Panc1 (cell line): ENCODE data around the gene GDE1. TPM values are rescaled to one million over a fixed set of nuclear protein-coding genes. Genes with fewer than 3 reads are reported as not detected.

Source experiments
- ATAC-seq: fragments of 200-7000 bp; cut with Tn5 transposase; 2 replicates; pipeline ENCODE4 v1.9.1; 2020; ENCODE audit warnings: mild to moderate bottlenecking, moderate library complexity
- BruUV-seq: library from RNA; stranded (reverse); fragments of 400-500 nt; replicated peaks from 2 replicates; lab custom pipeline; 2021; lab: Mats Ljungman, UMichigan
- CTCF ChIA-PET: fragments of 300-600 bp; sonication (Branson Sonifier 250); formaldehyde crosslinking; loops from one replicate; lab custom pipeline; 2022; ENCODE audit warnings: antibody characterized with exemption; lab: Charles Lee
- POLR2A ChIA-PET: fragments of 300-600 bp; sonication (Branson Sonifier 250); formaldehyde crosslinking; loops from one replicate; lab custom pipeline; 2022; ENCODE audit warnings: antibody characterized with exemption; lab: Charles Lee
- DNase-seq: peaks from one replicate; pipeline ENCODE4 v3.0.0-alpha.2; 2010; ENCODE audit warnings: low read depth, low spot score
- H3K27ac ChIP-seq: 2 replicates; pipeline ENCODE4 v1.5.1; 2011; ENCODE audit warnings: mild to moderate bottlenecking, low read length, inconsistent platforms
- H3K27me3 ChIP-seq: fragments of 200-500 bp; sonication (Bioruptor generic); 2 replicates; pipeline ENCODE4 v1.6.0; 2014; ENCODE audit warnings: low read length, inconsistent platforms; ENCODE audit not compliant: control insufficient read depth, insufficient read depth
- H3K36me3 ChIP-seq: fragments of 200-500 bp; sonication (Bioruptor generic); 2 replicates; pipeline ENCODE4 v1.5.1; 2014; ENCODE audit warnings: inconsistent platforms, mild to moderate bottlenecking, low read length, moderate library complexity; ENCODE audit not compliant: control insufficient read depth, insufficient read depth
- H3K4me1 ChIP-seq: 2 replicates; pipeline ENCODE4 v1.5.1; 2011; ENCODE audit warnings: inconsistent platforms, mild to moderate bottlenecking, low read length, moderate library complexity; ENCODE audit not compliant: control insufficient read depth, insufficient read depth
- H3K4me3 ChIP-seq, 2 experiments: 2 replicates each; pipeline ENCODE4 v1.5.1; 2011 to 2012; ENCODE audit warnings: low read depth in 2 of 2, low read length in 2 of 2, mild to moderate bottlenecking in 2 of 2, inconsistent platforms in 1 of 2, moderate library complexity in 1 of 2
- H3K9me3 ChIP-seq: fragments of 200-500 bp; sonication (Bioruptor generic); 2 replicates; pipeline ENCODE4 v1.5.1; 2014; ENCODE audit warnings: low read depth, mild to moderate bottlenecking, inconsistent platforms, low read length, moderate library complexity; ENCODE audit not compliant: control insufficient read depth, insufficient read depth
- POLR2AphosphoS5 ChIP-seq: IDR thresholded peaks from 2 replicates; pipeline ENCODE4 v1.6.1; 2012; ENCODE audit warnings: mild to moderate bottlenecking, low read depth, low read length, moderate library complexity
- SIN3A ChIP-seq: IDR thresholded peaks from 2 replicates; pipeline ENCODE4 v1.6.1; 2012; ENCODE audit warnings: low read depth, mild to moderate bottlenecking, low read length, moderate library complexity, borderline replicate concordance; ENCODE audit not compliant: insufficient read depth
- TCF7L2 ChIP-seq: IDR thresholded peaks from 2 replicates; pipeline ENCODE4 v1.6.1; 2011; ENCODE audit warnings: mild to moderate bottlenecking, low read depth, low read length, inconsistent platforms
- in situ Hi-C: cut with HindIII; loops from 2 replicates; pipeline ENCODE4 v1.10.0; 2016; ENCODE audit warnings: low sequenced_read_pairs, low pct_unique_long_range_greater_than_20kb
- intact Hi-C: fragments of 100-400 bp; cut with micrococcal nuclease; formaldehyde crosslinking; loops from one replicate; pipeline ENCODE4 v1.10.0; 2022; ENCODE audit not compliant: unreplicated experiment
- total RNA-seq: library from RNA; stranded (reverse); gene quantifications from one replicate; pipeline ENCODE4 v1.2.1, GENCODE V29; 2021; ENCODE audit not compliant: unreplicated experiment
- TF ChIP-seq, protein P1 (sequence below): fragments of 450-650 bp; IDR thresholded peaks from 2 replicates; pipeline ENCODE4 v1.5.1; 2017; ENCODE audit warnings: mild to moderate bottlenecking
- TF ChIP-seq, protein P2 (sequence below), 2 experiments: IDR thresholded peaks; 2 replicates each; pipeline ENCODE4 v1.6.1; 2011 to 2012; ENCODE audit warnings: low read depth in 2 of 2, control low read depth in 1 of 2, low read length in 1 of 2, mild to moderate bottlenecking in 1 of 2, moderate library complexity in 1 of 2; ENCODE audit not compliant: insufficient read depth in 1 of 2

GDE1 gene
- total RNA-seq, 1 experiment from 2014 or later: 135 TPM

DNA sequence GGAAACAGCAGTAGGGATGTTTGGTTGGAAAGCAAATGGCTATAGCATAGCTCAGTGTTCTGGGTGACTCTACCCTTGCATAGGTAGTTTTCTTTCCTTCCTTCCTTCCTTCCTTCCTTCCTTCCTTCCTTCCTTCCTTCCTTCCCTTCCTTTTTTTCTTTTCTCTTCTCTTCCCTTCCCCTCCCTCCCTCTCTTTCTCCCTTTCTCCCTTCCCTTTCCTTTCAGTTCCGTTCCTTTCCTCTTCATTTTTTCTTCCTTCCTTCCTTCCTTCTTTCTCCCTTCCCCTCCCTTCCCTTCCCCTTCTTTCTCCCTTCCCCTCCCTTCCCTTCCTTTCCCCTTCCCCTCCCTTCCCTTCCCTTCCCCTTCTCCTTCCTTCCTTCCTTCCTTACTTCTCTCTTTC, 31.3 kb downstream of the GDE1 start:
- DNase-seq (no peak), ATAC-seq (no peak)
- H3K27ac ChIP-seq: no peak overlapping the region
- H3K36me3 ChIP-seq: no peaks in the 10 kb centered on the region
- ChIA-PET CTCF (no interaction called here), POLR2A (no interaction called here)
- no peaks in the 10 kb centered on the region for H3K27me3 ChIP-seq
- intact Hi-C loops: no loop called here
- no peak overlapping the region for H3K4me3 ChIP-seq
- H3K9me3 ChIP-seq: no peaks in the 10 kb centered on the region
- BruUV-seq: no TSS peak
- TF ChIP-seq SIN3A (no peak), TCF7L2 (no peak), POLR2AphosphoS5 (no peak)
- TF ChIP-seq, protein P1, sequence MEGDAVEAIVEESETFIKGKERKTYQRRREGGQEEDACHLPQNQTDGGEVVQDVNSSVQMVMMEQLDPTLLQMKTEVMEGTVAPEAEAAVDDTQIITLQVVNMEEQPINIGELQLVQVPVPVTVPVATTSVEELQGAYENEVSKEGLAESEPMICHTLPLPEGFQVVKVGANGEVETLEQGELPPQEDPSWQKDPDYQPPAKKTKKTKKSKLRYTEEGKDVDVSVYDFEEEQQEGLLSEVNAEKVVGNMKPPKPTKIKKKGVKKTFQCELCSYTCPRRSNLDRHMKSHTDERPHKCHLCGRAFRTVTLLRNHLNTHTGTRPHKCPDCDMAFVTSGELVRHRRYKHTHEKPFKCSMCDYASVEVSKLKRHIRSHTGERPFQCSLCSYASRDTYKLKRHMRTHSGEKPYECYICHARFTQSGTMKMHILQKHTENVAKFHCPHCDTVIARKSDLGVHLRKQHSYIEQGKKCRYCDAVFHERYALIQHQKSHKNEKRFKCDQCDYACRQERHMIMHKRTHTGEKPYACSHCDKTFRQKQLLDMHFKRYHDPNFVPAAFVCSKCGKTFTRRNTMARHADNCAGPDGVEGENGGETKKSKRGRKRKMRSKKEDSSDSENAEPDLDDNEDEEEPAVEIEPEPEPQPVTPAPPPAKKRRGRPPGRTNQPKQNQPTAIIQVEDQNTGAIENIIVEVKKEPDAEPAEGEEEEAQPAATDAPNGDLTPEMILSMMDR: no peak
- TF ChIP-seq, protein P2, sequence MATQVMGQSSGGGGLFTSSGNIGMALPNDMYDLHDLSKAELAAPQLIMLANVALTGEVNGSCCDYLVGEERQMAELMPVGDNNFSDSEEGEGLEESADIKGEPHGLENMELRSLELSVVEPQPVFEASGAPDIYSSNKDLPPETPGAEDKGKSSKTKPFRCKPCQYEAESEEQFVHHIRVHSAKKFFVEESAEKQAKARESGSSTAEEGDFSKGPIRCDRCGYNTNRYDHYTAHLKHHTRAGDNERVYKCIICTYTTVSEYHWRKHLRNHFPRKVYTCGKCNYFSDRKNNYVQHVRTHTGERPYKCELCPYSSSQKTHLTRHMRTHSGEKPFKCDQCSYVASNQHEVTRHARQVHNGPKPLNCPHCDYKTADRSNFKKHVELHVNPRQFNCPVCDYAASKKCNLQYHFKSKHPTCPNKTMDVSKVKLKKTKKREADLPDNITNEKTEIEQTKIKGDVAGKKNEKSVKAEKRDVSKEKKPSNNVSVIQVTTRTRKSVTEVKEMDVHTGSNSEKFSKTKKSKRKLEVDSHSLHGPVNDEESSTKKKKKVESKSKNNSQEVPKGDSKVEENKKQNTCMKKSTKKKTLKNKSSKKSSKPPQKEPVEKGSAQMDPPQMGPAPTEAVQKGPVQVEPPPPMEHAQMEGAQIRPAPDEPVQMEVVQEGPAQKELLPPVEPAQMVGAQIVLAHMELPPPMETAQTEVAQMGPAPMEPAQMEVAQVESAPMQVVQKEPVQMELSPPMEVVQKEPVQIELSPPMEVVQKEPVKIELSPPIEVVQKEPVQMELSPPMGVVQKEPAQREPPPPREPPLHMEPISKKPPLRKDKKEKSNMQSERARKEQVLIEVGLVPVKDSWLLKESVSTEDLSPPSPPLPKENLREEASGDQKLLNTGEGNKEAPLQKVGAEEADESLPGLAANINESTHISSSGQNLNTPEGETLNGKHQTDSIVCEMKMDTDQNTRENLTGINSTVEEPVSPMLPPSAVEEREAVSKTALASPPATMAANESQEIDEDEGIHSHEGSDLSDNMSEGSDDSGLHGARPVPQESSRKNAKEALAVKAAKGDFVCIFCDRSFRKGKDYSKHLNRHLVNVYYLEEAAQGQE (IDR thresholded peaks at IDR 0.05; ENCODE audit: insufficient read depth in 1 of 2, low read depth in 2 of 2, low read length in 1 of 2): no peak
- in situ Hi-C loops: no loop called here
- H3K4me1 ChIP-seq: no peaks in the 10 kb centered on the region

DNA sequence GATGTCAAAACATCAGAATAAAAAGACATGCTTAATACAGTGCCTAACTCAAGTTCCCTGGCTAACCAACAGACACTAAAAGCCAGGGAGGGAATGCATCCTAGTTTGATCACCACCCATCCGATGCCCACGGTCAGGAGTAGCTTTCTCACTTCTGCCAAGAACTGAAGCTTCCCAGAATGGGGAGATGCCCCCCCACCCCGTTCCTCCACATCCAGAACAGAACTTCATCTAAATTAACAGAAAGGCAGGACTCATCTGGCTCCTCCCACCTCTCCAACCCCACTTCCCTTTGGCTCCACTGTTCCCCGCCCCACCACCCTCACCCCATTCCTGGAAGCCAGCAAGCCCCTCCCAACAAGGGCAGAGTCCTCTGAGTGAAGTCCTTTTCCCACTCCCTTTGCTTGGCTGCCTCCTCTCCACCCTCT, 33.7 kb downstream of the GDE1 start:
- Histone ChIP-seq H3K4me3 (no peak overlapping the region), H3K27ac (no peak overlapping the region), H3K36me3 (no peaks in the 10 kb centered on the region), H3K9me3 (no peaks in the 10 kb centered on the region), H3K27me3 (no peaks in the 10 kb centered on the region), H3K4me1 (no peaks in the 10 kb centered on the region)
- DNase-seq (no peak), ATAC-seq (no peak; the same call in 1 of the 2 replicates)
- TF ChIP-seq, protein P2 (IDR thresholded peaks at IDR 0.05; ENCODE audit: insufficient read depth in 1 of 2, low read depth in 2 of 2, low read length in 1 of 2): no peak
- TF ChIP-seq TCF7L2 (no peak), POLR2AphosphoS5 (no peak), SIN3A (no peak)
- TF ChIP-seq, protein P1: no peak
- in situ Hi-C loops: no loop called here
- ChIA-PET POLR2A (no interaction called here), CTCF (no interaction called here)
- no TSS peak for BruUV-seq
- intact Hi-C loops: no loop called here
